Measurements from ENCODE around the gene IRS4. TPM values are rescaled to one million over a fixed set of nuclear protein-coding genes. Genes with fewer than 3 reads are reported as not detected.

The IRS4 gene
- total RNA-seq, 4 donors from 2014 or later: 0.22 to 1.5 (median 0.64) TPM

- TF ChIP-seq CTCF (IDR thresholded peaks at IDR 0.05) (no peak), EP300 (IDR thresholded peaks at IDR 0.05) (no peak)
- Histone ChIP-seq H3K4me3 (no peak overlapping the region), H3K36me3 (no peaks in the 10 kb centered on the region), H3K9me3 (no peaks in the 10 kb centered on the region), H3K27me3 (peaks cover 0 to 84% of the 10 kb centered on the region in 2 donors), H3K27ac (no peak overlapping the region), H3K4me1 (peaks cover 0 to 6% (median 0%) of the 10 kb centered on the region in 4 donors)
- 21 to 53% methylated on average over 2 of the region's 2 CpGs for WGBS, 2 donors
- no peak for DNase-seq (ENCODE audit: low spot score in 2 of 2)
Observed at GRCh38 chrX:108731153-108731552, 5.2 kb downstream of the IRS4 start.

GRCh38 chrX:108726748-108727147, 9.6 kb downstream of the IRS4 start:
- WGBS, 2 donors: 72 to 83% methylated on average over 2 to 3 of the region's 3 CpGs
- Histone ChIP-seq H3K9me3 (no peaks in the 10 kb centered on the region), H3K36me3 (no peaks in the 10 kb centered on the region), H3K4me1 (no peaks in the 10 kb centered on the region), H3K27ac (no peak overlapping the region), H3K27me3 (peaks cover 0 to 71% of the 10 kb centered on the region in 2 donors), H3K4me3 (no peak overlapping the region)
- TF ChIP-seq POLR2A (IDR thresholded peaks at IDR 0.05): no peak
- TF ChIP-seq EP300 (IDR thresholded peaks at IDR 0.05): no peak
- no peak for TF ChIP-seq CTCF (IDR thresholded peaks at IDR 0.05)
- DNase-seq (ENCODE audit: low spot score in 2 of 2): no peak

GRCh38 chrX:108722561-108722960, 13.8 kb downstream of the IRS4 start:
- H3K36me3 ChIP-seq: no peaks in the 10 kb centered on the region
- no peak overlapping the region for H3K4me3 ChIP-seq
- H3K9me3 ChIP-seq: no peaks in the 10 kb centered on the region
- H3K27ac ChIP-seq: no peak overlapping the region
- no peak for DNase-seq (ENCODE audit: low spot score in 2 of 2)
- H3K27me3 ChIP-seq: peaks cover 0 to 64% of the 10 kb centered on the region in 2 donors
- H3K4me1 ChIP-seq: no peaks in the 10 kb centered on the region
- TF ChIP-seq CTCF (IDR thresholded peaks at IDR 0.05): no peak
- no peak for TF ChIP-seq EP300 (IDR thresholded peaks at IDR 0.05)
- TF ChIP-seq POLR2A (IDR thresholded peaks at IDR 0.05): no peak
- WGBS, 2 donors: 41 to 50% methylated on average over 2 of the region's 2 CpGs

GRCh38 chrX:108712886-108713285, 23.5 kb downstream of the IRS4 start:
- 79 to 83% methylated on average over 1 of the region's 1 CpG for WGBS, 2 donors
- no peak for TF ChIP-seq CTCF (IDR thresholded peaks at IDR 0.05)
- no peak for TF ChIP-seq EP300 (IDR thresholded peaks at IDR 0.05)
- TF ChIP-seq POLR2A (IDR thresholded peaks at IDR 0.05): no peak
- Histone ChIP-seq H3K9me3 (peaks cover 0 to 8% (median 0%) of the 10 kb centered on the region in 4 donors), H3K27me3 (no peaks in the 10 kb centered on the region), H3K4me3 (no peak overlapping the region), H3K27ac (no peak overlapping the region), H3K36me3 (no peaks in the 10 kb centered on the region), H3K4me1 (no peaks in the 10 kb centered on the region)
- DNase-seq (ENCODE audit: low spot score in 2 of 2): no peak

- Histone ChIP-seq H3K36me3 (no peaks in the 10 kb centered on the region), H3K9me3 (no peaks in the 10 kb centered on the region), H3K27me3 (peaks cover 0 to 10% of the 10 kb centered on the region in 2 donors), H3K27ac (no peak overlapping the region), H3K4me1 (no peaks in the 10 kb centered on the region), H3K4me3 (no peak overlapping the region)
- no peak for DNase-seq (ENCODE audit: low spot score in 2 of 2)
- TF ChIP-seq POLR2A (IDR thresholded peaks at IDR 0.05) (no peak), CTCF (IDR thresholded peaks at IDR 0.05) (no peak), EP300 (IDR thresholded peaks at IDR 0.05) (no peak)
- WGBS, 2 donors: 75 to 92% methylated on average over 2 of the region's 2 CpGs
Observed at GRCh38 chrX:108704839-108705238, 31.5 kb downstream of the IRS4 start.

Data from tibial nerve (tissue), 4 donors.